Endothelial cell (in vitro differentiated cells): ENCODE measurements around the gene EFNA5. TPM values are rescaled to one million over a fixed set of nuclear protein-coding genes. Genes with fewer than 3 reads are reported as not detected.
A peak's percentile ranks its signal among the peaks of the same experiment; 100 is the strongest.

Experiments used
- DNase-seq: peaks from one replicate; pipeline ENCODE4 v3.0.0; 2021; ENCODE audit warnings: low spot score
- H3K27ac Mint-ChIP-seq: one replicate; pipeline ENCODE4 v1.8.0; 2021; ENCODE audit warnings: mixed read lengths, inconsistent platforms; ENCODE audit not compliant: unreplicated experiment
- H3K27me3 Mint-ChIP-seq: one replicate; pipeline ENCODE4 v1.8.0; 2021; ENCODE audit warnings: mild to moderate bottlenecking, moderate library complexity, mixed read lengths, inconsistent platforms; ENCODE audit not compliant: unreplicated experiment
- H3K36me3 Mint-ChIP-seq: one replicate; pipeline ENCODE4 v1.8.0; 2021; ENCODE audit warnings: mild to moderate bottlenecking, low read depth, mixed read lengths, inconsistent platforms; ENCODE audit not compliant: unreplicated experiment
- H3K4me1 Mint-ChIP-seq: one replicate; pipeline ENCODE4 v1.8.0; 2021; ENCODE audit warnings: mild to moderate bottlenecking, mixed read lengths, inconsistent platforms; ENCODE audit not compliant: unreplicated experiment
- H3K4me3 Mint-ChIP-seq: one replicate; pipeline ENCODE4 v1.8.0; 2021; ENCODE audit warnings: mild to moderate bottlenecking, mixed read lengths, inconsistent platforms; ENCODE audit not compliant: unreplicated experiment
- H3K9me3 Mint-ChIP-seq: one replicate; pipeline ENCODE4 v1.8.0; 2021; ENCODE audit warnings: mixed read lengths, inconsistent platforms; ENCODE audit not compliant: unreplicated experiment
- CTCF ChIP-seq: fragments of 200-600 bp; sonication (generic); IDR thresholded peaks from one replicate; pipeline ENCODE4 v1.5.0; 2021; ENCODE audit warnings: antibody characterized with exemption; ENCODE audit not compliant: unreplicated experiment
- total RNA-seq: library from RNA; stranded (reverse); fragmentation: NEBNext Ultra II Directional; extraction: Animal tissue kit (Norgen Biotek cat#: 25700); gene quantifications from one replicate; pipeline ENCODE4 v1.2.1, GENCODE V29; 2021; ENCODE audit not compliant: unreplicated experiment

The EFNA5 gene
- total RNA-seq, 1 donor from 2014 or later: 8.8 TPM

- no peak for TF ChIP-seq CTCF
- Mint-ChIP-seq H3K9me3 (no peaks in the 10 kb centered on the region), H3K4me3 (peak overlapping the region; percentile 94), H3K27ac (peak overlapping the region; percentile 48), H3K36me3 (no peaks in the 10 kb centered on the region), H3K4me1 (peaks cover 11% of the 10 kb centered on the region), H3K27me3 (peaks cover 18% of the 10 kb centered on the region)
- peak; percentile 56 for DNase-seq
Measured at GRCh38 chr5:107670087-107670931, 428 bp downstream of the EFNA5 start.

GRCh38 chr5:107669096-107670031 lies 1.4 kb downstream of the EFNA5 start:
- TF ChIP-seq CTCF: no peak
- peak overlapping the region; percentile 84 for H3K27ac Mint-ChIP-seq
- H3K9me3 Mint-ChIP-seq: no peaks in the 10 kb centered on the region
- peaks cover 18% of the 10 kb centered on the region for H3K27me3 Mint-ChIP-seq
- no peaks in the 10 kb centered on the region for H3K36me3 Mint-ChIP-seq
- H3K4me1 Mint-ChIP-seq: peaks cover 10% of the 10 kb centered on the region
- DNase-seq: peak; percentile 52
- peak overlapping the region; percentile 94 for H3K4me3 Mint-ChIP-seq

GRCh38 chr5:107668154-107669095 lies 2.3 kb downstream of the EFNA5 start:
- DNase-seq: no peak
- Mint-ChIP-seq H3K9me3 (no peaks in the 10 kb centered on the region), H3K27ac (no peak overlapping the region), H3K4me3 (peak overlapping the region; percentile 94), H3K36me3 (no peaks in the 10 kb centered on the region), H3K4me1 (peaks cover 4% of the 10 kb centered on the region), H3K27me3 (peaks cover 18% of the 10 kb centered on the region)
- TF ChIP-seq CTCF: no peak

GRCh38 chr5:107666051-107666655 lies 4.6 kb downstream of the EFNA5 start:
- Mint-ChIP-seq H3K9me3 (no peaks in the 10 kb centered on the region), H3K4me3 (no peak overlapping the region), H3K36me3 (no peaks in the 10 kb centered on the region), H3K27ac (no peak overlapping the region), H3K27me3 (peaks cover 8% of the 10 kb centered on the region), H3K4me1 (peaks cover 5% of the 10 kb centered on the region)
- no peak for TF ChIP-seq CTCF
- no peak for DNase-seq
